KMS-11 (cell line): ENCODE measurements around the gene LMTK3.
A peak's percentile ranks its signal among the peaks of the same experiment; 100 is the strongest.

ENCODE experiments used
- H2AFZ ChIP-seq: fragments of 200-600 bp; sonication (generic); 2 replicates; pipeline ENCODE4 v1.6.1; 2016; ENCODE audit warnings: antibody characterized with exemption, mixed run types, low read depth
- H3K27ac ChIP-seq: fragments of 200-600 bp; sonication (generic); 2 replicates; pipeline ENCODE4 v1.6.1; 2016; ENCODE audit warnings: mild to moderate bottlenecking, mixed run types
- H3K27me3 ChIP-seq: fragments of 200-600 bp; sonication (generic); 2 replicates; pipeline ENCODE4 v1.6.1; 2017; ENCODE audit warnings: mild to moderate bottlenecking, low read depth, mixed run types, moderate library complexity; ENCODE audit not compliant: insufficient read depth
- H3K36me3 ChIP-seq: fragments of 200-600 bp; sonication (generic); 2 replicates; pipeline ENCODE4 v1.6.1; 2017; ENCODE audit warnings: mild to moderate bottlenecking, mixed run types; ENCODE audit not compliant: insufficient read depth
- H3K4me1 ChIP-seq: fragments of 200-600 bp; sonication (generic); 2 replicates; pipeline ENCODE4 v1.6.1; 2016; ENCODE audit warnings: mild to moderate bottlenecking, low read depth, mixed run types; ENCODE audit not compliant: poor library complexity, severe bottlenecking
- H3K4me2 ChIP-seq: fragments of 200-600 bp; sonication (generic); 2 replicates; pipeline ENCODE4 v1.7.0; 2016; ENCODE audit warnings: mild to moderate bottlenecking, mixed run types
- H3K4me3 ChIP-seq: fragments of 200-600 bp; sonication (generic); IDR thresholded peaks from 2 replicates; pipeline ENCODE4 v1.6.1; 2017; ENCODE audit warnings: low read depth, low read length, mixed read lengths; ENCODE audit not compliant: insufficient read depth
- H3K79me2 ChIP-seq: fragments of 200-600 bp; sonication (generic); 2 replicates; pipeline ENCODE4 v1.6.1; 2016; ENCODE audit warnings: low read depth, mixed run types; ENCODE audit not compliant: insufficient read depth
- H3K9ac ChIP-seq: fragments of 200-600 bp; sonication (generic); 2 replicates; pipeline ENCODE4 v1.6.1; 2016; ENCODE audit warnings: mild to moderate bottlenecking, mixed run types
- H4K20me1 ChIP-seq: fragments of 200-600 bp; sonication (generic); 2 replicates; pipeline ENCODE4 v1.6.1; 2016; ENCODE audit warnings: mild to moderate bottlenecking, mixed run types; ENCODE audit not compliant: insufficient read depth
- TF ChIP-seq, protein P1 (sequence below): fragments of 200-600 bp; sonication (generic); conservative IDR thresholded peaks from 2 replicates; pipeline ENCODE4 v1.6.1; 2017; ENCODE audit warnings: low read depth, mild to moderate bottlenecking, antibody characterized with exemption, low read length, moderate library complexity, mixed read lengths

LMTK3 gene

DNA sequence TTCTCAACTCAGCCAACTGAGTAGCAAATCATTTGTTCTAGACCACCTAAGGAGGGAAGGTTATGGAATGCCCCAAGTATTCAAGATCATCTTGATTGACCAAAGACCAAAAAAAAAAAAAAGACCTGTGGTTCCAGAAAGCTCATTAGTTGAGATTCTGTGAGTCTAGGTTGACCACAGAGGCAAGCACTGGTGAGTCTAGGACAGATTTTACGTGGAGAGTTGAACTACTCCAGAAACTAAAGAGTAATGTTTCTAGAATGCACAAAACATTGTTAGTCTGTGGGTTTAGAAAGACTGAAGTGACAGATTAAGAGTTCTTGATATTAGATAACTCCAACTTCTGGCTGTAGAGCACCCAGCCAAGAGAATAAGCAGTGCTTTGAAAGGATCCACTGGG, 46.4 kb downstream of the LMTK3 start:
- no peak overlapping the region for H3K9ac ChIP-seq
- no peaks in the 10 kb centered on the region for H3K27me3 ChIP-seq
- H3K79me2 ChIP-seq, result peaks cover 5% of the 10 kb centered on the region; the same call in 1 of the 2 replicates
- H3K4me3 ChIP-seq, result no peak overlapping the region
- peak overlapping the region; percentile 10; the same call in 1 of the 2 replicates for H3K4me2 ChIP-seq
- peak overlapping the region; percentile 19; the same call in 1 of the 2 replicates for H3K27ac ChIP-seq
- no peaks in the 10 kb centered on the region for H4K20me1 ChIP-seq
- no peak overlapping the region for H2AFZ ChIP-seq
- no peaks in the 10 kb centered on the region for H3K36me3 ChIP-seq
- H3K4me1 ChIP-seq, result peaks cover 25% of the 10 kb centered on the region
- TF ChIP-seq, protein P1, sequence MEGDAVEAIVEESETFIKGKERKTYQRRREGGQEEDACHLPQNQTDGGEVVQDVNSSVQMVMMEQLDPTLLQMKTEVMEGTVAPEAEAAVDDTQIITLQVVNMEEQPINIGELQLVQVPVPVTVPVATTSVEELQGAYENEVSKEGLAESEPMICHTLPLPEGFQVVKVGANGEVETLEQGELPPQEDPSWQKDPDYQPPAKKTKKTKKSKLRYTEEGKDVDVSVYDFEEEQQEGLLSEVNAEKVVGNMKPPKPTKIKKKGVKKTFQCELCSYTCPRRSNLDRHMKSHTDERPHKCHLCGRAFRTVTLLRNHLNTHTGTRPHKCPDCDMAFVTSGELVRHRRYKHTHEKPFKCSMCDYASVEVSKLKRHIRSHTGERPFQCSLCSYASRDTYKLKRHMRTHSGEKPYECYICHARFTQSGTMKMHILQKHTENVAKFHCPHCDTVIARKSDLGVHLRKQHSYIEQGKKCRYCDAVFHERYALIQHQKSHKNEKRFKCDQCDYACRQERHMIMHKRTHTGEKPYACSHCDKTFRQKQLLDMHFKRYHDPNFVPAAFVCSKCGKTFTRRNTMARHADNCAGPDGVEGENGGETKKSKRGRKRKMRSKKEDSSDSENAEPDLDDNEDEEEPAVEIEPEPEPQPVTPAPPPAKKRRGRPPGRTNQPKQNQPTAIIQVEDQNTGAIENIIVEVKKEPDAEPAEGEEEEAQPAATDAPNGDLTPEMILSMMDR, result no peak

DNA sequence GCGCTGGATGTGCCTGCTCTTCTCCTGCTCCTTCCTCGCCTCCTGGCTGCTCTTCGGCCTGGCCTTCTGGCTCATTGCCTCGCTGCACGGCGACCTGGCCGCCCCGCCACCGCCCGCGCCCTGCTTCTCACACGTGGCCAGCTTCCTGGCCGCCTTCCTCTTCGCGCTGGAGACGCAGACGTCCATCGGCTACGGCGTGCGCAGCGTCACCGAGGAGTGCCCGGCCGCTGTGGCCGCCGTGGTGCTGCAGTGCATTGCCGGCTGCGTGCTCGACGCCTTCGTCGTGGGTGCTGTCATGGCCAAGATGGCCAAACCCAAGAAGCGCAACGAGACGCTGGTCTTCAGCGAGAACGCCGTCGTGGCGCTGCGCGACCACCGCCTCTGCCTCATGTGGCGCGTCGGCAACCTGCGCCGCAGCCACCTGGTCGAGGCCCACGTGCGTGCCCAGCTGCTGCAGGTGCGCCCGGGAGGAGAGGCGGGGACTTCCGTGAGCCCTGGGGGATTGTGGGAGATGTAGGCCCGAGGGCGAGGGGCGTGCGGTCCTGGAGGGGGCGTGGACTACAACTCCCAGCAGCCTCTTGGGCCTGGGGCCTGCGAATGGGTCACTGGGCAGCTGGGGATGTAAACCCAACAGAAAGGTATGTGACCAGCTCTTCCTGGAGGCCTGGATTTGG, 49.5 kb downstream of the LMTK3 start:
- TF ChIP-seq, protein P1, result no peak
- Histone ChIP-seq H2AFZ (no peak overlapping the region), H3K9ac (no peak overlapping the region), H3K27ac (no peak overlapping the region), H3K36me3 (no peaks in the 10 kb centered on the region), H3K27me3 (no peaks in the 10 kb centered on the region), H3K4me1 (peaks cover 15% of the 10 kb centered on the region), H3K79me2 (no peaks in the 10 kb centered on the region), H4K20me1 (peaks cover 7% of the 10 kb centered on the region; the same call in 1 of the 2 replicates), H3K4me2 (no peak overlapping the region), H3K4me3 (no peak overlapping the region)

DNA sequence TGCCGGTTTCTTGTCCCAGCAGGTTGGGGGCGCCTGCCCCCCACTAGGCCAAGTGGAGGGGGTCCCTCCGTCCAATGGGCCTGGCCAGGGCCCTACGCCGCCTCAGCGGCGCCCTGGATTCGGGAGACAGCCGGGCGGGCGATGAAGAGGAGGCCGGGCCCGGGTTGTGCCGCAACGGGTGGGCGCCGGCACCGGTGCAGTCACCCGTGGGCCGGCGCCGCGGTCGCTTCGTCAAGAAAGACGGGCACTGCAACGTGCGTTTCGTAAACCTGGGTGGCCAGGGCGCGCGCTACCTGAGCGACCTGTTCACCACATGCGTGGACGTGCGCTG, 50.0 kb downstream of the LMTK3 start:
- Histone ChIP-seq H3K27ac (no peak overlapping the region), H2AFZ (no peak overlapping the region), H3K27me3 (no peaks in the 10 kb centered on the region), H3K79me2 (no peaks in the 10 kb centered on the region), H3K4me1 (peaks cover 15% of the 10 kb centered on the region), H4K20me1 (peaks cover 7% of the 10 kb centered on the region; the same call in 1 of the 2 replicates), H3K9ac (no peak overlapping the region), H3K4me2 (no peak overlapping the region), H3K36me3 (no peaks in the 10 kb centered on the region), H3K4me3 (no peak overlapping the region)
- TF ChIP-seq, protein P1, result no peak

DNA sequence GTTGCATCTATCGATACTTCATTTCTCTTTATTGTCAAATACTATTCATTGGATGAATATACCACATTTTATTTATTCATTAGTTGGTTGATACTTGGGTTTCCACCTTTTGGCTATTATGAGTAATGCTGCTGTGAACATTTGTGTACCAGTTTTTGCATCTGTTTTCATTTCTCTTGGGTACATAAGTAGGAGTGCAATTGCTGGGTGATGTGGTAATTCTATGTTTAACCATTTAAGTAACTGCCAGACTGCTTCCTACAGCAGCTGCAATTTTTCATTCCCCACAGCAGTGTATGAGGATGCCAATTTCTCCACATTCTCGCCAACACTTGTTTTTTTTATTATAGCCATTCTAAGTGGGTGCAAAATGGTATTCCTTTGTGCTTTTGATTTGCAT, 53.6 kb downstream of the LMTK3 start:
- Histone ChIP-seq H3K9ac (no peak overlapping the region), H3K27me3 (no peaks in the 10 kb centered on the region), H3K4me1 (no peaks in the 10 kb centered on the region), H3K4me3 (no peak overlapping the region), H2AFZ (no peak overlapping the region), H3K4me2 (no peak overlapping the region), H3K27ac (no peak overlapping the region), H3K36me3 (peaks cover 7% of the 10 kb centered on the region; the same call in 1 of the 2 replicates), H4K20me1 (peaks cover 12% of the 10 kb centered on the region; the same call in 1 of the 2 replicates), H3K79me2 (no peaks in the 10 kb centered on the region)
- TF ChIP-seq, protein P1, result no peak
